Trophoblast cell (in vitro differentiated cells and primary cell): ENCODE data around the gene MYO18A.
"Not testable (repeated sequence)": the region's sequence is repeated elsewhere in the genome, so short reads cannot be mapped to it uniquely, and the experiment has no call there.

Experiments used
- DNase-seq, 2 donors: peaks; one replicate each; pipeline ENCODE4 v3.0.0-alpha.2; 2016
- H2AFZ ChIP-seq: 2 replicates; pipeline ENCODE4 v1.6.1; 2013; ENCODE audit warnings: low read length, moderate library complexity, mild to moderate bottlenecking; ENCODE audit not compliant: insufficient read depth, poor library complexity
- H2AK5ac ChIP-seq: 2 replicates; pipeline ENCODE4 v1.6.1; 2013; ENCODE audit warnings: mild to moderate bottlenecking, low read length
- H2BK120ac ChIP-seq: 2 replicates; pipeline ENCODE4 v1.6.1; 2013; ENCODE audit warnings: low read length, mild to moderate bottlenecking, moderate library complexity; ENCODE audit not compliant: insufficient read depth, poor library complexity
- H2BK12ac ChIP-seq: 2 replicates; pipeline ENCODE4 v1.6.1; 2013; ENCODE audit warnings: mild to moderate bottlenecking, low read length, moderate library complexity
- H2BK5ac ChIP-seq: 2 replicates; pipeline ENCODE4 v1.6.1; 2013; ENCODE audit warnings: low read length, low read depth, moderate library complexity, mild to moderate bottlenecking; ENCODE audit not compliant: poor library complexity
- H3K14ac ChIP-seq: 2 replicates; pipeline ENCODE4 v1.6.1; 2013; ENCODE audit warnings: mild to moderate bottlenecking, low read length
- H3K18ac ChIP-seq: 2 replicates; pipeline ENCODE4 v1.6.1; 2013; ENCODE audit warnings: mild to moderate bottlenecking, low read length
- H3K23ac ChIP-seq: 2 replicates; pipeline ENCODE4 v1.6.1; 2013; ENCODE audit warnings: low read length
- H3K27ac ChIP-seq: 2 replicates; pipeline ENCODE4 v1.5.1; 2013; ENCODE audit warnings: low read depth, mild to moderate bottlenecking, inconsistent platforms, low read length, moderate library complexity
- H3K27me3 ChIP-seq: 2 replicates; pipeline ENCODE4 v1.6.1; 2013; ENCODE audit warnings: inconsistent platforms, mild to moderate bottlenecking, low read length, moderate library complexity; ENCODE audit not compliant: insufficient read depth
- H3K36me3 ChIP-seq, 2 experiments: 1 replicate in 1 of 2; 2 replicates in 1 of 2; pipeline ENCODE4 v1.6.1; 2013; ENCODE audit warnings: low read length in 2 of 2, mild to moderate bottlenecking in 2 of 2, moderate library complexity in 1 of 2; ENCODE audit not compliant: insufficient read depth in 2 of 2, control insufficient read depth in 1 of 2
- H3K4ac ChIP-seq: 2 replicates; pipeline ENCODE4 v1.6.1; 2013; ENCODE audit warnings: low read depth, mild to moderate bottlenecking, low read length, moderate library complexity
- H3K4me1 ChIP-seq, 2 experiments: 1 replicate in 1 of 2; 2 replicates in 1 of 2; pipeline ENCODE4 v1.6.1; 2013; ENCODE audit warnings: low read length in 2 of 2, mild to moderate bottlenecking in 2 of 2, moderate library complexity in 1 of 2; ENCODE audit not compliant: insufficient read depth in 2 of 2, control insufficient read depth in 1 of 2
- H3K4me2 ChIP-seq: 2 replicates; pipeline ENCODE4 v1.6.1; 2013; ENCODE audit warnings: inconsistent platforms, mild to moderate bottlenecking, low read length, moderate library complexity
- H3K4me3 ChIP-seq: 2 replicates; pipeline ENCODE4 v1.5.1; 2013; ENCODE audit warnings: mild to moderate bottlenecking, low read depth, low read length, inconsistent platforms
- H3K79me1 ChIP-seq: one replicate; pipeline ENCODE4 v1.6.1; 2013; ENCODE audit warnings: low read length
- H3K79me2 ChIP-seq: 2 replicates; pipeline ENCODE4 v1.6.1; 2013; ENCODE audit warnings: low read length, mild to moderate bottlenecking; ENCODE audit not compliant: control insufficient read depth, insufficient read depth, poor library complexity
- H3K9ac ChIP-seq: 2 replicates; pipeline ENCODE4 v1.6.1; 2013; ENCODE audit warnings: mild to moderate bottlenecking, low read length
- H3K9me3 ChIP-seq: 2 replicates; pipeline ENCODE4 v1.6.1; 2013; ENCODE audit warnings: low read depth, mild to moderate bottlenecking, control low read depth, inconsistent platforms, low read length; ENCODE audit not compliant: insufficient read depth
- H4K12ac ChIP-seq: 2 replicates; pipeline ENCODE4 v1.6.1; 2013; ENCODE audit warnings: low read depth, mild to moderate bottlenecking, low read length, moderate library complexity
- H4K8ac ChIP-seq: 2 replicates; pipeline ENCODE4 v1.6.1; 2013; ENCODE audit warnings: low read depth, mild to moderate bottlenecking, low read length, moderate library complexity
- H4K91ac ChIP-seq: one replicate; pipeline ENCODE4 v1.6.1; 2013; ENCODE audit warnings: low read depth, mild to moderate bottlenecking, low read length, moderate library complexity
- WGBS: extraction: QIAGEN DNeasy Blood & Tissue Kit; methylation state at CpG from one replicate; pipeline ENCODE4 v1.1.7; 2013; ENCODE audit warnings: missing lambda C conversion rate; ENCODE audit not compliant: insufficient read length, insufficient coverage; ENCODE audit errors: extremely low coverage; 5-methylcytosine and 5-hydroxymethylcytosine counted together

The MYO18A gene

GRCh38 chr17:29209073-29209472 lies 28.9 kb upstream of the MYO18A start:
- Histone ChIP-seq H3K9me3 (no peaks in the 10 kb centered on the region), H3K79me1 (no peaks in the 10 kb centered on the region), H2BK5ac (no peak overlapping the region), H3K27me3 (no peaks in the 10 kb centered on the region), H3K9ac (no peak overlapping the region), H3K36me3 (no peaks in the 10 kb centered on the region), H4K12ac (no peak overlapping the region), H2AFZ (no peak overlapping the region), H3K4me2 (no peak overlapping the region), H3K4ac (no peak overlapping the region), H3K14ac (no peak overlapping the region), H3K18ac (no peak overlapping the region), H2BK120ac (no peak overlapping the region), H3K79me2 (no peaks in the 10 kb centered on the region), H2AK5ac (no peak overlapping the region), H4K91ac (no peak overlapping the region), H2BK12ac (no peak overlapping the region), H3K4me3 (no peak overlapping the region), H3K23ac (no peak overlapping the region), H3K27ac (no peak overlapping the region), H3K4me1 (peaks cover 0 to 3% of the 10 kb centered on the region in 2 experiments), H4K8ac (no peak overlapping the region)
- DNase-seq, result no peak
- WGBS, result no CpG with 5 or more reads among the region's 5 CpGs

- H3K79me2 ChIP-seq, result no peaks in the 10 kb centered on the region
- H3K4ac ChIP-seq, result no peak overlapping the region
- DNase-seq, result peak; percentile 77 to 84
- H3K4me2 ChIP-seq, result no peak overlapping the region
- H3K27me3 ChIP-seq, result no peaks in the 10 kb centered on the region
- H2AK5ac ChIP-seq, result no peak overlapping the region
- no peak overlapping the region for H2AFZ ChIP-seq
- no peaks in the 10 kb centered on the region for H3K9me3 ChIP-seq
- H3K4me3 ChIP-seq, result no peak overlapping the region
- no peak overlapping the region for H2BK5ac ChIP-seq
- H4K91ac ChIP-seq, result no peak overlapping the region
- no peak overlapping the region for H2BK120ac ChIP-seq
- peaks cover 0 to 3% of the 10 kb centered on the region in 2 experiments for H3K4me1 ChIP-seq
- no peak overlapping the region for H3K14ac ChIP-seq
- H3K27ac ChIP-seq, result no peak overlapping the region
- no peak overlapping the region for H3K18ac ChIP-seq
- no CpG with 5 or more reads among the region's 2 CpGs for WGBS
- H4K8ac ChIP-seq, result no peak overlapping the region
- no peak overlapping the region for H3K9ac ChIP-seq
- no peaks in the 10 kb centered on the region for H3K79me1 ChIP-seq
- H2BK12ac ChIP-seq, result no peak overlapping the region
- H3K23ac ChIP-seq, result no peak overlapping the region
- H4K12ac ChIP-seq, result no peak overlapping the region
- H3K36me3 ChIP-seq, result no peaks in the 10 kb centered on the region
These were observed 27.8 kb upstream of the MYO18A start for GRCh38 chr17:29207975-29208374.

DNA sequence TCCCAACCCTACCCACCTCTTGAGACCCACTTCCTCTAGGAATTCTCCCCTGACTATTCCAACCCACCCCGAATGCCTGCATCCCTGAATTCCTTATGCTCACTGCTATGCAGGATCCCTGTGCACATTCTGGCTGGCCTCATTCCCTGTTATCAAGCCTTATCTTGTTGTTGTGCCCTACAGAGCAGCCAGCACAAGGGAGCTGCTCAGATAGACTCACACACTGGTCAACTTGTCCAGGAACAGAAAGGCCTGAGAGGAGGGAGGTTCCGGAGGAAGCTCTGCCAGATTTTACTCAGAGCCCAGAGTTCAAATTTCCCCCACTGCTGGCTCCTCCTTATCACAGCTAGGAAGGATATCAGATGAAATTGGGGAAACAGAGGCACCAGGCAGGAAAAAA lies 24.8 kb upstream of the MYO18A start:
- no peak overlapping the region for H3K4me2 ChIP-seq
- H3K18ac ChIP-seq, result no peak overlapping the region
- H2AK5ac ChIP-seq, result no peak overlapping the region
- no peak overlapping the region for H3K14ac ChIP-seq
- H3K79me1 ChIP-seq, result no peaks in the 10 kb centered on the region
- no peak overlapping the region for H2AFZ ChIP-seq
- no peak overlapping the region for H4K12ac ChIP-seq
- no peak overlapping the region for H3K9ac ChIP-seq
- H2BK12ac ChIP-seq, result no peak overlapping the region
- H2BK5ac ChIP-seq, result no peak overlapping the region
- no peak overlapping the region for H3K27ac ChIP-seq
- H3K9me3 ChIP-seq, result no peaks in the 10 kb centered on the region
- no peak overlapping the region for H4K8ac ChIP-seq
- no peaks in the 10 kb centered on the region for H3K79me2 ChIP-seq
- no peak overlapping the region for H2BK120ac ChIP-seq
- peaks cover 0 to 3% of the 10 kb centered on the region in 2 experiments for H3K4me1 ChIP-seq
- no peaks in the 10 kb centered on the region for H3K36me3 ChIP-seq
- H3K4me3 ChIP-seq, result no peak overlapping the region
- H3K23ac ChIP-seq, result no peak overlapping the region
- no peak for DNase-seq
- no peak overlapping the region for H3K4ac ChIP-seq
- H4K91ac ChIP-seq, result no peak overlapping the region
- H3K27me3 ChIP-seq, result no peaks in the 10 kb centered on the region
- WGBS, result no CpG with 5 or more reads among the region's 2 CpGs

DNA sequence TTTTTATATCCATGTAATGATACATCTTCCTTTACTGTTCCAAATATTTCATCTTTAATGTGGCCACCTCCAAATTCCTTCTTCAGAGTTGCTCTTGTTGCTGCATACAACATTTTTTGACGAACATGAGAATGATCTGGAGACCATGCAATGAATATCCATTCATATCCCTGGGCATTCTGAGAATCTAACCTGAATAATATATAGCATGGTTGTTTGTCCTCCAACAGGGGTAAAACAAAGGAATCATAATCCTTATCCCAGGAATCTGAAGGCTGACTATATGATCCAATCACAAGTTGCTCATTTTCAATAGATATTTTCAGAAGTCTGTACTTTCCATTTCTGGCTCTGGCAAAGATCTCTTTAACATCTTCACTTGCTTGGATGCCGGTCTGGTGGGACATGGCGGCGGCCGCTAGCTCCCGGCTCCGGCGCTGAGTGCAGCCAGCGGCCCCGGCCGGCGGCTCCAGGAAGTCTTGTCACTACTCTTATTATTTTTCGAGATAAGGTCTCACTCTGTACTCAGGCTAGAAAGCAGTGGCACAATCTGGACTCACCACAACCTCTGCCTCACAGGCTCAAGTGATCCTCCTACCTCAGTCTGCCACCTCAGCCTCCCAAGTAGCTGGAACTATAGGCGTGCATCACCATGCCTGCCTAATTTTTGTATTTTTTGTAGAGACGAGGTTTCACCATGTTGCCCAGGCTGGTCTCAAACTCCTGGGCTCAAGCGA lies 24.0 kb upstream of the MYO18A start:
- not testable (repeated sequence) for H4K8ac ChIP-seq, H3K79me1 ChIP-seq, H3K36me3 ChIP-seq, H2BK12ac ChIP-seq, H2BK120ac ChIP-seq, H3K14ac ChIP-seq, H3K27ac ChIP-seq, H3K9me3 ChIP-seq, H3K4me2 ChIP-seq, H3K27me3 ChIP-seq, H2AK5ac ChIP-seq, H3K4me3 ChIP-seq, H3K23ac ChIP-seq, H2BK5ac ChIP-seq, H4K91ac ChIP-seq, H3K79me2 ChIP-seq, H2AFZ ChIP-seq, H3K9ac ChIP-seq, H3K4me1 ChIP-seq, H3K4ac ChIP-seq, H4K12ac ChIP-seq, H3K18ac ChIP-seq
- WGBS, result no CpG with 5 or more reads among the region's 16 CpGs
- DNase-seq, result peak in 1 of 2 donors; percentile 31
